ENCODE measurements around the gene ALLC. TPM values are rescaled to one million over a fixed set of nuclear protein-coding genes. Genes with fewer than 3 reads are reported as not detected.
"Not testable (repeated sequence)": the region's sequence is repeated elsewhere in the genome, so short reads cannot be mapped to it uniquely, and the experiment has no call there.

Gene ALLC
- total RNA-seq, 1 donor from 2014 or later = not detected

GRCh38 chr2:3618367-3618766, 39.6 kb upstream of the ALLC start:
- no peaks in the 10 kb centered on the region for H3K27me3 ChIP-seq (ENCODE audit: low read depth)
- intact Hi-C loops (cut with micrococcal nuclease) = no loop called here
- no peak for DNase-seq
- H3K9me3 ChIP-seq (replicated peaks) = peaks cover 25% of the 10 kb centered on the region
- no peaks in the 10 kb centered on the region for H3K4me1 ChIP-seq
- H3K4me3 ChIP-seq = no peak overlapping the region
- no peak for TF ChIP-seq CTCF (IDR thresholded peaks at IDR 0.05; ENCODE audit: borderline replicate concordance)
- H3K36me3 ChIP-seq = no peaks in the 10 kb centered on the region
- H3K27ac ChIP-seq (replicated peaks) = no peak overlapping the region

- no peak overlapping the region for H3K27ac ChIP-seq (replicated peaks)
- no peaks in the 10 kb centered on the region for H3K27me3 ChIP-seq (ENCODE audit: low read depth)
- H3K9me3 ChIP-seq (replicated peaks) = peaks cover 31% of the 10 kb centered on the region
- no peaks in the 10 kb centered on the region for H3K36me3 ChIP-seq
- no peak for DNase-seq
- no peak for TF ChIP-seq CTCF (IDR thresholded peaks at IDR 0.05; ENCODE audit: borderline replicate concordance)
- H3K4me1 ChIP-seq = no peaks in the 10 kb centered on the region
- intact Hi-C loops (cut with micrococcal nuclease) = no loop called here
- no peak overlapping the region for H3K4me3 ChIP-seq
Observed at GRCh38 chr2:3619033-3619432, 39.0 kb upstream of the ALLC start.

GRCh38 chr2:3619661-3620060, 38.3 kb upstream of the ALLC start:
- H3K36me3 ChIP-seq; DNase-seq; intact Hi-C loops (cut with micrococcal nuclease); H3K4me3 ChIP-seq; H3K27me3 ChIP-seq (ENCODE audit: low read depth); H3K27ac ChIP-seq (replicated peaks); H3K4me1 ChIP-seq: not testable (repeated sequence)
- peaks cover 25% of the 10 kb centered on the region for H3K9me3 ChIP-seq (replicated peaks)

GRCh38 chr2:3620834-3621233, 37.2 kb upstream of the ALLC start:
- Histone ChIP-seq H3K36me3 (no peaks in the 10 kb centered on the region), H3K4me3 (no peak overlapping the region), H3K4me1 (peaks cover 2% of the 10 kb centered on the region), H3K9me3 (replicated peaks) (peaks cover 15% of the 10 kb centered on the region), H3K27me3 (ENCODE audit: low read depth) (no peaks in the 10 kb centered on the region), H3K27ac (replicated peaks) (no peak overlapping the region)
- TF ChIP-seq CTCF (IDR thresholded peaks at IDR 0.05; ENCODE audit: borderline replicate concordance) = no peak
- intact Hi-C loops (cut with micrococcal nuclease) = no loop called here
- no peak for DNase-seq

- Histone ChIP-seq H3K4me1 (peaks cover 14% of the 10 kb centered on the region), H3K27me3 (ENCODE audit: low read depth) (no peaks in the 10 kb centered on the region), H3K4me3 (no peak overlapping the region), H3K27ac (replicated peaks) (no peak overlapping the region), H3K36me3 (no peaks in the 10 kb centered on the region), H3K9me3 (replicated peaks) (peaks cover 15% of the 10 kb centered on the region)
- no peak for TF ChIP-seq CTCF (IDR thresholded peaks at IDR 0.05; ENCODE audit: borderline replicate concordance)
- no peak for DNase-seq
- intact Hi-C loops (cut with micrococcal nuclease) = no loop called here
Observed at GRCh38 chr2:3622967-3623366, 35.0 kb upstream of the ALLC start.

GRCh38 chr2:3624059-3624794, 33.8 kb upstream of the ALLC start:
- no peaks in the 10 kb centered on the region for H3K36me3 ChIP-seq
- no peak for DNase-seq
- H3K27me3 ChIP-seq (ENCODE audit: low read depth) = no peaks in the 10 kb centered on the region
- H3K4me1 ChIP-seq = peaks cover 25% of the 10 kb centered on the region
- no peak overlapping the region for H3K27ac ChIP-seq (replicated peaks)
- no peak overlapping the region for H3K4me3 ChIP-seq
- TF ChIP-seq CTCF (IDR thresholded peaks at IDR 0.05; ENCODE audit: borderline replicate concordance) = no peak
- H3K9me3 ChIP-seq (replicated peaks) = peaks cover 15% of the 10 kb centered on the region
- intact Hi-C loops (cut with micrococcal nuclease) = no loop called here
